ENCODE data around the gene KIAA1755. TPM values are rescaled to one million over a fixed set of nuclear protein-coding genes. Genes with fewer than 3 reads are reported as not detected.

KIAA1755 gene
- total and polyA plus RNA-seq, 2 of the 4 experiments (the other 2 are of a cell fraction), result 2.5 to 5.1 TPM

DNA sequence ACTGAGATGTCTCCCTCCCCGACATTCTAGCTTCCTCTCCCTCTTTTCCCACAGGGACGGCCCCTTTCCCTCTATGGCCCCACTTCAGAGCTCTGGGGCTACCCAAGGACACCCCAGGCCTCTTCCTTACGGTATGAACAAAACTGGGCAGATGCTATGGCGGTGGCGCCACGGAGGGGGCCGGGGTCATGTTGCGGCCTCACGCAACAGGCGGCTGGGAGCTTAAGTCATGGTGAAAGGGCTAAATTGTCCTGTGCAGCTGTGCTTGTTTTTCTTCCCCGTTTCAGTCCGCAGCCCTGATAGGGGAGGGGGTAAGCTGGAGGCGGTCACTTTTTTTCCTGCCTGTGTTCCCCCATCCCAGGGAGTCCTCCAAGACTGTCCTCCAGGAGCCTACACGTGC is 17.6 kb upstream of the KIAA1755 start:
- no TSS peak for BruUV-seq (replicated peaks)
- Histone ChIP-seq H3K14ac (replicated peaks; ENCODE audit: low read depth, low read length) (peak overlapping the region; percentile 94), H4K5ac (ENCODE audit: low read depth, low read length) (peak overlapping the region; percentile 83), H3K36me3 (ENCODE audit: control insufficient read depth, insufficient read depth, low read length) (no peaks in the 10 kb centered on the region), H3K79me1 (ENCODE audit: low read depth in 1 of 2, low read length in 2 of 2) (no peaks in the 10 kb centered on the region), H4K20me1 (ENCODE audit: insufficient read depth, low read length) (no peaks in the 10 kb centered on the region; the same call in 1 of the 2 replicates), H2BK15ac (ENCODE audit: low read depth, low read length) (peak overlapping the region; percentile 88; the same call in 2 of the 3 replicates), H3K4me1 (ENCODE audit: control insufficient read depth, insufficient read depth, low read length) (peaks cover 39% of the 10 kb centered on the region), H2AFZ (replicated peaks; ENCODE audit: low read length, poor library complexity) (peak overlapping the region; percentile 48), H2AK5ac (ENCODE audit: low read depth, low read length) (peak overlapping the region; percentile 74), H3K9ac (ENCODE audit: low read depth, low read length) (peak overlapping the region; percentile 15; the same call in 1 of the 2 replicates), H2BK20ac (ENCODE audit: low read depth, low read length) (peak overlapping the region; percentile 99), H3K9me3 (ENCODE audit: control insufficient read depth, insufficient read depth, low read length) (no peaks in the 10 kb centered on the region), H4K91ac (ENCODE audit: insufficient read depth, low read depth, low read length) (peak overlapping the region; percentile 86), H3K27ac (ENCODE audit: insufficient read depth, low read length) (peak overlapping the region; percentile 68), H3K9me1 (ENCODE audit: insufficient read depth, low read length) (peaks cover 18% of the 10 kb centered on the region), H2AK9ac (replicated peaks; ENCODE audit: low read depth, low read length, poor library complexity) (peak overlapping the region; percentile 51), H3K23ac (ENCODE audit: low read depth, low read length) (peak overlapping the region; percentile 73; the same call in 1 of the 2 replicates), H2BK5ac (ENCODE audit: low read depth, low read length, poor library complexity, severe bottlenecking) (peak overlapping the region; percentile 93), H3K27me3 (ENCODE audit: control insufficient read depth, insufficient read depth, low read length) (no peaks in the 10 kb centered on the region), H2BK120ac (ENCODE audit: low read depth, low read length) (peak overlapping the region; percentile 96), H3K4ac (ENCODE audit: low read depth, low read length) (peak overlapping the region; percentile 98), H3K4me3 (ENCODE audit: insufficient read depth, low read depth, low read length) (no peak overlapping the region), H3K56ac (ENCODE audit: extremely low read depth, insufficient read depth, low read length) (no peak overlapping the region), H4K8ac (ENCODE audit: low read depth in 2 of 2, low read length in 2 of 2) (peak overlapping the region; percentile 79 to 80), H3K4me2 (ENCODE audit: low read depth, low read length) (no peak overlapping the region), H3K18ac (ENCODE audit: low read depth, low read length) (peak overlapping the region; percentile 87)
- TF ChIP-seq NFE2L2 (IDR thresholded peaks at IDR 0.05; ENCODE audit: low read depth, low read length) (no peak; the same call in 1 of the 2 replicates), POLR2A (IDR thresholded peaks at IDR 0.05; ENCODE audit: low read depth, low read length) (no peak), CHD1 (IDR thresholded peaks at IDR 0.05; ENCODE audit: low read depth, low read length) (no peak), USF2 (IDR thresholded peaks at IDR 0.05; ENCODE audit: low read depth, low read length) (no peak), CTCF (conservative IDR thresholded peaks at IDR 0.05; ENCODE audit: low read depth, low read length) (no peak), ELK1 (IDR thresholded peaks at IDR 0.05; ENCODE audit: borderline replicate concordance, low read depth, low read length) (no peak), RFX5 (IDR thresholded peaks at IDR 0.05; ENCODE audit: low read depth, low read length) (no peak), BHLHE40 (IDR thresholded peaks at IDR 0.05; ENCODE audit: low read depth, low read length) (no peak), RCOR1 (IDR thresholded peaks at IDR 0.05; ENCODE audit: insufficient replicate concordance, low read length) (no peak)
- 40% methylated on average over 1 of the region's 14 CpGs; no CpG with 5 or more reads in 1 of the 2 experiments for WGBS, 2 experiments (ENCODE audit: extremely low coverage in 2 of 2, insufficient read length in 1 of 2)
- no peak for ATAC-seq (ENCODE audit: low read depth)
- ChIA-PET CTCF (interaction anchor here (1.0 kb wide), 1 partner anchor 13 kb away, joined by 3 read pairs; no protein-coding TSS in a partner anchor), POLR2A (ENCODE audit: unreplicated experiment) (no interaction called here)
- in situ Hi-C loops (cut with MboI; ENCODE audit: low sequenced_read_pairs), result no loop called here
- intact Hi-C loops (cut with micrococcal nuclease), result no loop called here
- DNase-seq, result peak; percentile 54
- dilution Hi-C loops (cut with HindIII; ENCODE audit: low sequenced_read_pairs, unreplicated experiment), result no loop called here

All from IMR-90 (cell line).